ENCODE data around the gene FRAS1. TPM values are rescaled to one million over a fixed set of nuclear protein-coding genes. Genes with fewer than 3 reads are reported as not detected.

The FRAS1 gene
- total RNA-seq, 1 experiment from 2014 or later, result 82.0 TPM

GRCh38 chr4:78227411-78228057 is 170.4 kb downstream of the FRAS1 start (continued):
- TF ChIP-seq HMGXB4 (CRISPR knock-in tag; IDR thresholded peaks at IDR 0.05) (no peak), ATF1 (CRISPR knock-in tag; IDR thresholded peaks at IDR 0.05) (no peak), ZNF121 (CRISPR knock-in tag; IDR thresholded peaks at IDR 0.05) (no peak), GABPB1 (CRISPR knock-in tag; IDR thresholded peaks at IDR 0.05) (no peak), NFE2L1 (CRISPR knock-in tag; IDR thresholded peaks at IDR 0.05) (no peak)

- no peaks in the 10 kb centered on the region for H3K27me3 Mint-ChIP-seq (ENCODE audit: low read depth)
- H3K4me3 Mint-ChIP-seq, result no peak overlapping the region
- peaks cover 8% of the 10 kb centered on the region for H3K36me3 Mint-ChIP-seq
- no peak for DNase-seq (ENCODE audit: low spot score)
- ChIA-PET CTCF (no interaction called here), POLR2A (no interaction called here)
- ATAC-seq, result no peak
- TF ChIP-seq FOXK1 (CRISPR knock-in tag; IDR thresholded peaks at IDR 0.05), result no peak
- peaks cover 7% of the 10 kb centered on the region; the same call in 1 of the 2 replicates for H3K9me3 Mint-ChIP-seq
- H3K4me1 Mint-ChIP-seq, result peaks cover 16% of the 10 kb centered on the region
- peak overlapping the region; percentile 20; the same call in 1 of the 2 replicates for H3K27ac Mint-ChIP-seq
Measured at GRCh38 chr4:78235800-78236199, 178.7 kb downstream of the FRAS1 start.

- 0 out of 2 replicates have a peak overlapping the region, but pooled peaks have one; percentile 20 for H3K27ac Mint-ChIP-seq
- CTCF ChIA-PET, result interaction anchor here (1.0 to 1.2 kb wide), 2 partner anchors 86 to 178 kb away, joined by 3 to 4 read pairs; no protein-coding TSS in a partner anchor
- DNase-seq (ENCODE audit: low spot score) (no peak), ATAC-seq (no peak)
- H3K9me3 Mint-ChIP-seq, result peaks cover 7% of the 10 kb centered on the region; the same call in 1 of the 2 replicates
- H3K27me3 Mint-ChIP-seq (ENCODE audit: low read depth), result no peaks in the 10 kb centered on the region
- H3K4me1 Mint-ChIP-seq, result peaks cover 16% of the 10 kb centered on the region
- no peak overlapping the region for H3K4me3 Mint-ChIP-seq
- POLR2A ChIA-PET, result interaction anchor here (0.6 kb wide), 1 partner anchor 292 kb away, joined by 3 read pairs; no protein-coding TSS in a partner anchor
- TF ChIP-seq NR3C1 (CRISPR knock-in tag; conservative IDR thresholded peaks at IDR 0.05; ENCODE audit: low read depth) (no peak), ERG (CRISPR knock-in tag; IDR thresholded peaks at IDR 0.05) (no peak), ATF3 (CRISPR knock-in tag; conservative IDR thresholded peaks at IDR 0.05) (no peak), NFATC4 (CRISPR knock-in tag; IDR thresholded peaks at IDR 0.05) (no peak), OVOL2 (CRISPR knock-in tag; IDR thresholded peaks at IDR 0.05; ENCODE audit: borderline replicate concordance) (no peak), ZNF138 (CRISPR knock-in tag; conservative IDR thresholded peaks at IDR 0.05) (no peak), ZNF671 (CRISPR knock-in tag; IDR thresholded peaks at IDR 0.05) (no peak), TEAD4 (CRISPR knock-in tag; IDR thresholded peaks at IDR 0.05) (no peak), AR (CRISPR knock-in tag; IDR thresholded peaks at IDR 0.05) (no peak), ATF1 (CRISPR knock-in tag; IDR thresholded peaks at IDR 0.05) (no peak), MYBL2 (CRISPR knock-in tag; IDR thresholded peaks at IDR 0.05) (no peak), CBFB (CRISPR knock-in tag; IDR thresholded peaks at IDR 0.05; ENCODE audit: low read depth) (no peak), RELA (CRISPR knock-in tag; IDR thresholded peaks at IDR 0.05; ENCODE audit: borderline replicate concordance) (no peak), SMAD3 (CRISPR knock-in tag; IDR thresholded peaks at IDR 0.05; ENCODE audit: borderline replicate concordance) (no peak), ETV6 (CRISPR knock-in tag; IDR thresholded peaks at IDR 0.05) (no peak), ZNF512 (CRISPR knock-in tag; IDR thresholded peaks at IDR 0.05; ENCODE audit: borderline replicate concordance) (no peak)
- H3K36me3 Mint-ChIP-seq, result peaks cover 5% of the 10 kb centered on the region; the same call in 1 of the 2 replicates
Measured at GRCh38 chr4:78237360-78237759, 180.2 kb downstream of the FRAS1 start.

All from WTC11 (cell line).